B cell (primary cell): ENCODE data around the gene GPR137B. TPM values are rescaled to one million over a fixed set of nuclear protein-coding genes. Genes with fewer than 3 reads are reported as not detected.

Experiments used
- ATAC-seq: fragments of 200-7000 bp; cut with Tn5 transposase; one replicate; pipeline ENCODE4 v1.10.0; 2021; ENCODE audit warnings: low read depth, mild to moderate bottlenecking, moderate number of reproducible peaks, moderate library complexity
- CTCF ChIA-PET: fragments of 350-600 bp; sonication (Branson Sonifier 250); formaldehyde crosslinking; loops from one replicate; lab custom pipeline; 2021; ENCODE audit warnings: antibody characterized with exemption, inconsistent platforms; lab: Charles Lee
- POLR2A ChIA-PET: fragments of 350-600 bp; sonication (Branson Sonifier 250); formaldehyde crosslinking; loops from one replicate; lab custom pipeline; 2021; ENCODE audit warnings: antibody characterized with exemption; lab: Charles Lee
- DNase-seq: peaks from one replicate; pipeline ENCODE4 v3.0.0; 2013
- H2AFZ ChIP-seq: 2 replicates; pipeline ENCODE4 v1.6.1; 2012; ENCODE audit warnings: mild to moderate bottlenecking, low read depth, low read length; ENCODE audit not compliant: insufficient read depth, poor library complexity, severe bottlenecking
- H3K27ac ChIP-seq, 2 donors: 1 replicate in 1 of 2; 2 replicates in 1 of 2; pipeline ENCODE4 v1.5.1; 2012 to 2013; ENCODE audit warnings: low read length in 2 of 2, mild to moderate bottlenecking in 2 of 2, moderate library complexity in 1 of 2
- H3K27me3 ChIP-seq, 4 experiments: fragments of 200-600 bp in 1 of 4; sonication (generic) in 1 of 4; replicated peaks in 1 of 4; 1 replicate in 2 of 4; 2 replicates in 2 of 4; pipeline versions ENCODE4 v1.6.1 to v1.7.0; 2013 to 2016; ENCODE audit warnings: low read length in 3 of 4, mild to moderate bottlenecking in 2 of 4, mixed read lengths in 1 of 4, moderate library complexity in 1 of 4; ENCODE audit not compliant: insufficient read depth in 4 of 4, control insufficient read depth in 3 of 4; ENCODE audit errors: control extremely low read depth in 1 of 4
- H3K36me3 ChIP-seq, 2 experiments: replicated peaks in 1 of 2; 1 replicate in 1 of 2; 2 replicates in 1 of 2; pipeline versions ENCODE4 v1.6.1 to v1.7.1; 2013; ENCODE audit warnings: low read length in 1 of 2; ENCODE audit not compliant: insufficient read depth in 2 of 2, control insufficient read depth in 1 of 2; ENCODE audit errors: control extremely low read depth in 1 of 2, extremely low read depth in 1 of 2
- H3K4me1 ChIP-seq, 2 donors: fragments of 200-600 bp in 1 of 2; sonication (generic) in 1 of 2; 1 replicate in 1 of 2; 2 replicates in 1 of 2; pipeline versions ENCODE4 v1.5.1 to v1.6.1; 2013 to 2017; ENCODE audit warnings: low read length in 2 of 2; ENCODE audit not compliant: control insufficient read depth in 2 of 2, insufficient read depth in 2 of 2
- H3K4me2 ChIP-seq: replicated peaks from 2 replicates; pipeline ENCODE3; 2012; ENCODE audit warnings: mild to moderate bottlenecking, low read depth, low read length; ENCODE audit not compliant: poor library complexity, severe bottlenecking
- H3K4me3 ChIP-seq, 5 experiments: fragments of 200-600 bp in 1 of 5; sonication (generic) in 1 of 5; 1 replicate in 3 of 5; 2 replicates in 2 of 5; pipeline versions ENCODE4 v1.5.1 to v1.7.0; 2011 to 2016; ENCODE audit warnings: low read length in 4 of 5, mild to moderate bottlenecking in 4 of 5, low read depth in 2 of 5, control low read depth in 1 of 5, moderate library complexity in 1 of 5; ENCODE audit not compliant: insufficient read depth in 1 of 5; ENCODE audit errors: control extremely low read depth in 1 of 5, extremely low read depth in 1 of 5
- H3K79me2 ChIP-seq: fragments of 200-600 bp; sonication (generic); one replicate; pipeline ENCODE4 v1.6.0; 2016; ENCODE audit warnings: low read length; ENCODE audit not compliant: control insufficient read depth, insufficient read depth
- H3K9ac ChIP-seq: fragments of 200-600 bp; sonication (generic); 2 replicates; pipeline ENCODE4 v1.6.1; 2017; ENCODE audit warnings: mild to moderate bottlenecking, low read length, moderate library complexity
- H3K9me3 ChIP-seq, 3 donors: one replicate each; pipeline versions ENCODE4 v1.6.1 to v1.7.1; 2013; ENCODE audit warnings: low read length in 2 of 3; ENCODE audit not compliant: control insufficient read depth in 2 of 3, insufficient read depth in 1 of 3; ENCODE audit errors: control extremely low read depth in 1 of 3
- H4K20me1 ChIP-seq: 2 replicates; pipeline ENCODE4 v1.6.0; 2012; ENCODE audit warnings: mild to moderate bottlenecking, low read length; ENCODE audit not compliant: insufficient read depth, control insufficient read depth, poor library complexity, severe bottlenecking
- H3K27ac Mint-ChIP-seq: one replicate; pipeline ENCODE4 v1.8.0; 2021; ENCODE audit warnings: mixed read lengths
- H3K27me3 Mint-ChIP-seq: one replicate; pipeline ENCODE4 v1.8.0; 2021; ENCODE audit warnings: mixed read lengths
- H3K4me1 Mint-ChIP-seq: one replicate; pipeline ENCODE4 v1.8.0; 2021; ENCODE audit warnings: mixed read lengths
- H3K4me3 Mint-ChIP-seq: one replicate; pipeline ENCODE4 v1.8.0; 2021; ENCODE audit warnings: mixed read lengths
- H3K9me3 Mint-ChIP-seq: one replicate; pipeline ENCODE4 v1.8.0; 2022; ENCODE audit warnings: mixed read lengths; ENCODE audit not compliant: insufficient read depth
- EZH2 ChIP-seq: IDR thresholded peaks from 2 replicates; pipeline ENCODE4 v1.6.1; 2012; ENCODE audit warnings: borderline replicate concordance, low read depth, mild to moderate bottlenecking, moderate library complexity, low read length; ENCODE audit not compliant: insufficient read depth, poor library complexity, severe bottlenecking
- WGBS: methylation state at CpG from one replicate; pipeline ENCODE4 v1.1.5; 2013; ENCODE audit warnings: missing lambda C conversion rate; ENCODE audit not compliant: insufficient coverage; 5-methylcytosine and 5-hydroxymethylcytosine counted together
- intact Hi-C: fragments of 100-400 bp; cut with micrococcal nuclease; formaldehyde crosslinking; loops from one replicate; pipeline ENCODE4 v1.10.0; 2022
- polyA plus RNA-seq: library from polyadenylated mRNA; depleted of rRNA; stranded (reverse); fragments of >200 nt; gene quantifications from 2 replicates; pipeline ENCODE4 v1.2.3, GENCODE V29; 2012
- total RNA-seq, 2 donors: library from RNA; stranded (reverse); fragments of 120-200 nt in 1 of 2; gene quantifications; 1 replicate in 1 of 2; 2 replicates in 1 of 2; pipeline versions ENCODE4 v1.2.3 to v1.2.4, GENCODE V29; 2013 to 2022
- TF ChIP-seq, protein P1 (sequence below): fragments of 200-600 bp; IDR thresholded peaks from one replicate; pipeline ENCODE4 v1.8.0; 2022; ENCODE audit warnings: antibody characterized with exemption, mild to moderate bottlenecking

The GPR137B gene
- total and polyA plus RNA-seq, 2 donors (not counting 1 experiment from before 2014, with no cell fraction given): 1.5 to 11.8 TPM

DNA sequence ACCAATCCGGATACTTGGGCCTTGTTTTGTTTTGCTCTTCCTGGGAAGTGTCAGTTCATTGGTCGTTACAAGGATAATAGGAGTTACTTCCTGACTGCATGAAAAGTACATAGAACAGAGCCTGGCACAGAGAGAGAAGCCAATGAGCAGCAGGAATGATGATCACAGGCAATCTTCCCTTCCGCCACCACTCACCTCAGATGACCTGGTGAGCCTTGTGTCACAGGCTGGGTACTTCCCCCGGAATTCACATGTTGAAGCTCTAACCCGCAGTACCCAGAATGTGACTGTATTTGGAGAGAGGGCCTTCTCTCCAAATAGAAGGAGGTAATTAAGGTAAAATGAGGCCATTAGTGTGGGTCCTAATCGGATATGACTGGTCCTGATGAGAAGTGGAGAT is 18.8 kb upstream of the GPR137B start:
- no peaks in the 10 kb centered on the region for H4K20me1 ChIP-seq
- peaks cover 0 to 3% (median 0%) of the 10 kb centered on the region in 4 experiments for H3K27me3 ChIP-seq
- peaks cover 10 to 14% of the 10 kb centered on the region in 2 donors for H3K4me1 ChIP-seq
- H3K36me3 ChIP-seq: no peaks in the 10 kb centered on the region
- POLR2A ChIA-PET: no interaction called here
- no peak for ATAC-seq
- no peak overlapping the region for H3K4me2 ChIP-seq
- peaks cover 24% of the 10 kb centered on the region for H3K4me1 Mint-ChIP-seq
- H3K4me3 ChIP-seq: no peak overlapping the region
- H3K9ac ChIP-seq: no peak overlapping the region
- DNase-seq: no peak
- intact Hi-C loops: no loop called here
- no peaks in the 10 kb centered on the region for H3K79me2 ChIP-seq
- H3K9me3 ChIP-seq: peaks cover 0 to 3% (median 0%) of the 10 kb centered on the region in 3 donors
- H3K4me3 Mint-ChIP-seq: no peak overlapping the region
- peaks cover 29% of the 10 kb centered on the region for H3K27me3 Mint-ChIP-seq
- WGBS: 95% methylated on average over 3 of the region's 6 CpGs
- CTCF ChIA-PET: no interaction called here
- H3K27ac Mint-ChIP-seq: no peak overlapping the region
- no peak overlapping the region for H2AFZ ChIP-seq
- TF ChIP-seq EZH2: no peak
- TF ChIP-seq, protein P1, sequence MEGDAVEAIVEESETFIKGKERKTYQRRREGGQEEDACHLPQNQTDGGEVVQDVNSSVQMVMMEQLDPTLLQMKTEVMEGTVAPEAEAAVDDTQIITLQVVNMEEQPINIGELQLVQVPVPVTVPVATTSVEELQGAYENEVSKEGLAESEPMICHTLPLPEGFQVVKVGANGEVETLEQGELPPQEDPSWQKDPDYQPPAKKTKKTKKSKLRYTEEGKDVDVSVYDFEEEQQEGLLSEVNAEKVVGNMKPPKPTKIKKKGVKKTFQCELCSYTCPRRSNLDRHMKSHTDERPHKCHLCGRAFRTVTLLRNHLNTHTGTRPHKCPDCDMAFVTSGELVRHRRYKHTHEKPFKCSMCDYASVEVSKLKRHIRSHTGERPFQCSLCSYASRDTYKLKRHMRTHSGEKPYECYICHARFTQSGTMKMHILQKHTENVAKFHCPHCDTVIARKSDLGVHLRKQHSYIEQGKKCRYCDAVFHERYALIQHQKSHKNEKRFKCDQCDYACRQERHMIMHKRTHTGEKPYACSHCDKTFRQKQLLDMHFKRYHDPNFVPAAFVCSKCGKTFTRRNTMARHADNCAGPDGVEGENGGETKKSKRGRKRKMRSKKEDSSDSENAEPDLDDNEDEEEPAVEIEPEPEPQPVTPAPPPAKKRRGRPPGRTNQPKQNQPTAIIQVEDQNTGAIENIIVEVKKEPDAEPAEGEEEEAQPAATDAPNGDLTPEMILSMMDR: no peak
- H3K9me3 Mint-ChIP-seq: no peaks in the 10 kb centered on the region
- H3K27ac ChIP-seq: no peak overlapping the region

DNA sequence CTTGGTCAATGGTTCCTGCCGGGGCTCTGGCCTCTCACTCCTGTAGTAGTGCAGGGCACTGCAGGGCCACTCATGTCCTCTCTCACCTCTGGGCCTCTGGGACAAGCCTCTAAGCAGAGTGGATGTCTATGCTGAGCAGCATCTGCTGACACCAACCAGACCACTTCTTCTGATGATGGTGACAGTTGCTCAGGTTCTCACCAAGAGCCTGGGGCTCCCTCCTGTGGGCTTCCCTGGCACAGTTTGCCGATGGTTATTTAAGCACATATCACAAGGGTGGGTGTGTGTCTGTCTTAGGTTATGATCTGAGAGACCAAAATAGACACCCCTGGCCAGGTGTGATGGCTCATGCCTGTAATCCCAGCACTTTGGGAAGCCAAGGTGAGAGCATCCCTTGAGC is 17.4 kb upstream of the GPR137B start:
- DNase-seq (no peak), ATAC-seq (no peak)
- H3K4me1 ChIP-seq: peaks cover 10 to 19% of the 10 kb centered on the region in 2 donors
- no peak overlapping the region for H3K27ac Mint-ChIP-seq
- TF ChIP-seq, protein P1: no peak
- TF ChIP-seq EZH2: no peak
- H3K4me3 ChIP-seq: no peak overlapping the region
- H3K9me3 ChIP-seq: peaks cover 0 to 3% (median 0%) of the 10 kb centered on the region in 3 donors
- no peaks in the 10 kb centered on the region for H3K79me2 ChIP-seq
- peaks cover 0 to 3% (median 0%) of the 10 kb centered on the region in 4 experiments for H3K27me3 ChIP-seq
- H3K9me3 Mint-ChIP-seq: no peaks in the 10 kb centered on the region
- WGBS: 64% methylated on average over 2 of the region's 2 CpGs
- H3K9ac ChIP-seq: no peak overlapping the region
- H3K4me3 Mint-ChIP-seq: no peak overlapping the region
- H3K36me3 ChIP-seq: no peaks in the 10 kb centered on the region
- CTCF ChIA-PET: interaction anchor here (1.0 kb wide), 1 partner anchor 363 kb away, joined by 3 read pairs; no protein-coding TSS in a partner anchor
- no peak overlapping the region for H2AFZ ChIP-seq
- peaks cover 26% of the 10 kb centered on the region for H3K4me1 Mint-ChIP-seq
- intact Hi-C loops: no loop called here
- no peak overlapping the region for H3K4me2 ChIP-seq
- no peaks in the 10 kb centered on the region for H4K20me1 ChIP-seq
- no peak overlapping the region for H3K27ac ChIP-seq
- POLR2A ChIA-PET: no interaction called here
- peaks cover 29% of the 10 kb centered on the region for H3K27me3 Mint-ChIP-seq
